Measurements from ENCODE around the gene SMPDL3B.

DNA sequence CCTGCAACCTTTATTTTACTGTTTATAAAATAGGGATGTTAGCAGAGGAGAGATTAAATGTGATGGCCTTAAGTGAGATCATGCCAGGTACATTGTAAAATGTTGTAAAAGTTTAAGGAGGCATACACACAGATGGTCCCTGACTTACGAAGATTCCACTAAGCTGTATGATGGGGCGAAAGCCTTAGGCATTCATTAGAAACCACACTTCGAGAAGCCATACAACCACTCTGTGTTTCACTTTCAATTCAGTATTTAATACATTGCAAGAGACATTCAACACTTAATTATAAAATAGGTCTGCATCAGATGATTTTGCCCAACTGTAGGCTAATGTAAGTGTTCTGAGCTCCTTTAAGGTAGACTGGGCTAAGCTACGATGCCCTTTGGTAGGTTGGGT lies 3.7 kb downstream of the SMPDL3B start:
- TF ChIP-seq CTCF (optimal IDR thresholded peaks at IDR 0.05 in 1 of 3, IDR thresholded peaks at IDR 0.05 in 1 of 3, conservative IDR thresholded peaks at IDR 0.05 in 1 of 3; ENCODE audit: extremely low read depth in 1 of 3, insufficient read depth in 2 of 3, low read length in 3 of 3) (no peak), EZH2 (IDR thresholded peaks at IDR 0.05; ENCODE audit: low read length) (no peak)
